Heart left ventricle (tissue), 13 donors: ENCODE data around the gene ANTKMT.
"Not testable (repeated sequence)": the region's sequence is repeated elsewhere in the genome, so short reads cannot be mapped to it uniquely, and the experiment has no call there.

ENCODE experiments used
- POLR2A ChIP-seq, 2 donors: fragments of 450-650 bp; IDR thresholded peaks; one replicate each; pipeline ENCODE4 v1.6.1; 2017; ENCODE audit warnings: antibody characterized with exemption in 2 of 2, mild to moderate bottlenecking in 2 of 2, moderate library complexity in 2 of 2
- TF ChIP-seq, protein P1 (sequence below), 12 donors: fragments of 200-600 bp; sonication (generic) in 4 of 12; IDR thresholded peaks; one replicate each; pipeline versions ENCODE4 v1.5.0 to v1.8.0; 2018 to 2022; ENCODE audit warnings: antibody characterized with exemption in 12 of 12, mild to moderate bottlenecking in 5 of 12
- donor health status: ischemic (EF 13 %, LVEDD 7.1; RV severe dilation, severe dysfunction).
- donor health status: DM: no; HTN: yes; CAD: no.
- donor health status: DM: no; HTN: no; CAD: no.
- donor health status: ischemic (EF 25% LVEDD 6.9; RV normal size, moderate dysfunction).
- donor health status: ischemic (EF 25% LVEDD 5.7; RV mildly dilated, moderate dysfunction).
- donor health status: ischemic (EF 35%, LVEDD 5.7; RV mildly dilated, moderate dysfunction).
- donor health status: nonischemic (EF 11% LVEDD 7.7; RV severe dilation, severe dysfunction).
- donor health status: DM: yes; HTN: yes; CAD: no.
- donor health status: PGD.
- donor health status: ischemic (EF 29% LVEDD 5.4; RV normal size, mild dysfunction).
- donor health status: nonischemic (EF 23%, LVEDD 6.1; RV moderate dilation, normal function).

- TF ChIP-seq, protein P1, sequence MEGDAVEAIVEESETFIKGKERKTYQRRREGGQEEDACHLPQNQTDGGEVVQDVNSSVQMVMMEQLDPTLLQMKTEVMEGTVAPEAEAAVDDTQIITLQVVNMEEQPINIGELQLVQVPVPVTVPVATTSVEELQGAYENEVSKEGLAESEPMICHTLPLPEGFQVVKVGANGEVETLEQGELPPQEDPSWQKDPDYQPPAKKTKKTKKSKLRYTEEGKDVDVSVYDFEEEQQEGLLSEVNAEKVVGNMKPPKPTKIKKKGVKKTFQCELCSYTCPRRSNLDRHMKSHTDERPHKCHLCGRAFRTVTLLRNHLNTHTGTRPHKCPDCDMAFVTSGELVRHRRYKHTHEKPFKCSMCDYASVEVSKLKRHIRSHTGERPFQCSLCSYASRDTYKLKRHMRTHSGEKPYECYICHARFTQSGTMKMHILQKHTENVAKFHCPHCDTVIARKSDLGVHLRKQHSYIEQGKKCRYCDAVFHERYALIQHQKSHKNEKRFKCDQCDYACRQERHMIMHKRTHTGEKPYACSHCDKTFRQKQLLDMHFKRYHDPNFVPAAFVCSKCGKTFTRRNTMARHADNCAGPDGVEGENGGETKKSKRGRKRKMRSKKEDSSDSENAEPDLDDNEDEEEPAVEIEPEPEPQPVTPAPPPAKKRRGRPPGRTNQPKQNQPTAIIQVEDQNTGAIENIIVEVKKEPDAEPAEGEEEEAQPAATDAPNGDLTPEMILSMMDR (IDR thresholded peaks at IDR 0.05), result peak in 8 of 12 donors; percentile 11 to 38 (median 24)
- TF ChIP-seq POLR2A (IDR thresholded peaks at IDR 0.05), result not testable (repeated sequence)
These were observed 8.2 kb upstream of the ANTKMT start for GRCh38 chr16:712740-713250.
